ENCODE measurements around the gene GRB10. TPM values are rescaled to one million over a fixed set of nuclear protein-coding genes. Genes with fewer than 3 reads are reported as not detected.
A peak's percentile ranks its signal among the peaks of the same experiment; 100 is the strongest.

The GRB10 gene
- total and polyA plus RNA-seq, 5 donors from 2014 or later = 0.25 to 2.3 TPM; not detected in 3

DNA sequence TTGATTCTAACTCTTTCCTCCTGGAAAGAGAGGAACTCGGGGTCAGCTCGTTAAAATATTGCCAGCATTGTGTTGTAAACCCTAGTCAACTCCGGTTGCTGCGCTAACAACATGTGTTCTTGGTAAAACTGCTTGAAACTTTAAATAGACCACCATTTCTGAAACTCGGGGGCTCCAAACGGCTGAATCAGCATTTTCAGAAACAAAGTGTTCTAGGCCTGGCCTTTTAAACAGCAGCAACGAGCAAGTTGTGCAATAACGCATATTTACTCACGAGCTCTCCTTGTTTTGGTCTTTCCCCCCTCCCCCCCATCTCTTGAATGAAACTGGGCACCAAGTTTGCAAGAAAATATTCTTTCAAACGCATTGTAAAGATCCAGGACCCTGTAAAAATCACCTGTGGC lies 9.2 kb upstream of the GRB10 start:
- H3K4me1 Mint-ChIP-seq = peaks cover 0 to 8% (median 3%) of the 10 kb centered on the region in 4 donors
- peaks cover 74% of the 10 kb centered on the region for H3K27me3 Mint-ChIP-seq

DNA sequence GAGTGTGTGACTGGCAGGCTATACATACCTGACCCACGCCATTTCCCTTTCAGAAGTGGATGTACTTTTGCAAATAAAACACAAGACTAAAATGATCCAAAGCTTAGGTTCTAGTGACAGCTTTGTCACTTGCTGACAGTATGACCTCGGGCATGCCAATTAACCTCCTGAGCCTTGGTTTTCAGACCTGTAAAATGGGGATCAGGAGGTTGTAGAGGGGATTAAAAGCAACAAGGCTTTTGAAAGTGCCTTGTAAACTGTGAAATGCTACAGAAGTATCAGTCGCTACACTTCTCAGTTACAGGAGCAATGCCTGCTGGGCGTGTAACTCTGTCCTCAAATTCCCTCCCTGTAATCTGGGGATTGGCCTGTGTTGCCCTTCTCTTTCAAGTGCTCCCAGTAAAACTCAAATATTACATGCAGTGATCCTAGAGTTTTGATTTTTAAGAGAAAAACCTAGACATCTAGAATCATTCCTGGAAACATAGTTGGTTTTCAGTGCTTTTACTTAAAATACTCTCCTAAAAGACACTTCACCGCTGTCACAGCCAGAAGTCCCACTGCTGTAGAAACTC lies 8.8 kb upstream of the GRB10 start:
- Histone ChIP-seq H3K9me3 (ENCODE audit: control insufficient read depth in 2 of 2, low read length in 2 of 2) (peaks cover 3 to 4% of the 10 kb centered on the region in 2 experiments), H3K27me3 (ENCODE audit: control insufficient read depth, insufficient read depth, low read length) (peaks cover 32% of the 10 kb centered on the region), H3K4me1 (ENCODE audit: control insufficient read depth, insufficient read depth, low read length, poor library complexity, severe bottlenecking) (no peaks in the 10 kb centered on the region), H3K4me3 (ENCODE audit: low read depth, low read length) (no peak overlapping the region), H3K27ac (ENCODE audit: insufficient read depth, low read length, poor library complexity, severe bottlenecking) (no peak overlapping the region), H3K36me3 (ENCODE audit: control insufficient read depth, insufficient read depth, low read length) (no peaks in the 10 kb centered on the region)
- Mint-ChIP-seq H3K27me3 (peaks cover 77% of the 10 kb centered on the region), H3K4me1 (peaks cover 0 to 8% (median 3%) of the 10 kb centered on the region in 4 donors), H3K9me3 (peaks cover 0 to 22% (median 0%) of the 10 kb centered on the region in 7 donors), H3K27ac (no peak overlapping the region), H3K36me3 (no peaks in the 10 kb centered on the region), H3K4me3 (no peak overlapping the region)
- ATAC-seq (ENCODE audit: low read depth in 2 of 2) (no peak), DNase-seq (no peak)

More for the DNA sequence above, 9.2 kb upstream of the GRB10 start:
- no peak for DNase-seq
- Histone ChIP-seq H3K36me3 (ENCODE audit: control insufficient read depth, insufficient read depth, low read length) (no peaks in the 10 kb centered on the region), H3K4me1 (ENCODE audit: control insufficient read depth, insufficient read depth, low read length, poor library complexity, severe bottlenecking) (no peaks in the 10 kb centered on the region), H3K9me3 (ENCODE audit: control insufficient read depth in 2 of 2, low read length in 2 of 2) (peaks cover 3 to 4% of the 10 kb centered on the region in 2 experiments), H3K27ac (ENCODE audit: insufficient read depth, low read length, poor library complexity, severe bottlenecking) (no peak overlapping the region), H3K27me3 (ENCODE audit: control insufficient read depth, insufficient read depth, low read length) (peaks cover 32% of the 10 kb centered on the region), H3K4me3 (ENCODE audit: low read depth, low read length) (no peak overlapping the region)
- H3K4me3 Mint-ChIP-seq = peak overlapping the region in 3 of 4 donors; percentile 54 to 81 (median 74)
- H3K27ac Mint-ChIP-seq = no peak overlapping the region
- H3K36me3 Mint-ChIP-seq = no peaks in the 10 kb centered on the region
- ATAC-seq (ENCODE audit: low read depth in 2 of 2) = no peak
- peaks cover 0 to 19% (median 0%) of the 10 kb centered on the region in 7 donors for H3K9me3 Mint-ChIP-seq

DNA sequence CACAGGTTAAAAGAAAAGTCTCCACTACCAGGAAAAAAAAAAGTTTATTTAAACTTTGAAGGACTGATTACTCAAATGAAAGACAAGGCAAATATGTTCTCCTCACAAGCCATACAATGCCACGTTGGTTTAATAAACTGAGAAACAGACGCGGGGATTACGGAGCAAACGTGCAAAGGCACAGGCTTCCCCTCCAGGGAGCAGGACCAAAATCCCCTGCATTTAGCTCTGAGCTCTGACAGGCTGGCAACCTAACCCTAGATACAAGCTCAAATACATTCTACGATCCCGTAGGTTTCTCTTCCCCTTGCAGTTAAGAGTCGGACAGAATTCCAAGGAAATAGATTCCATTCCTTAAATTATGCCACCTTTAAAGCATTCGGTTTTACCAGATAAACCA lies 7.7 kb upstream of the GRB10 start:
- no peak overlapping the region for H3K27ac ChIP-seq (ENCODE audit: insufficient read depth, low read length, poor library complexity, severe bottlenecking)
- H3K4me3 Mint-ChIP-seq = no peak overlapping the region

DNA sequence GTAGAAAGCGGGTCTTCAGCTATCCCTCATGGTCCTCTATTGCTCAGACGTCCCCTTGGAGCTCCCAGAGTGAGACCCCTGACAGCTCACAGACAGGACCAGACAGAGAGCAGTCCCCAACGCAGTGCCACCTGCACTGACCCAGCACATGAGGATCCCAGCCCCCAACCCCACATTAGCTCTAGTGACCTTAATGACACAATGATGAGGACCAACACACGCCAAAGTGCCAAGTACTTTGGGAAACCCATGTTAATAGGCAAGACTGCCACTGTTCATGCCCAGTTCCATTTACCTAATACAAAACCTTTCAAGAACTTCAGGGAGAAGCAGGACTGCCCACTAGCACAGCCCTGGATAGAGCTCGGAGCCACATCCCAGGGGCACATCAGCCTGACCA lies 5.7 kb upstream of the GRB10 start:
- Histone ChIP-seq H3K9me3 (ENCODE audit: control insufficient read depth in 2 of 2, low read length in 2 of 2) (peaks cover 3 to 4% of the 10 kb centered on the region in 2 experiments), H3K27me3 (ENCODE audit: control insufficient read depth, insufficient read depth, low read length) (peaks cover 20% of the 10 kb centered on the region), H3K27ac (ENCODE audit: insufficient read depth, low read length, poor library complexity, severe bottlenecking) (no peak overlapping the region), H3K4me3 (ENCODE audit: low read depth, low read length) (no peak overlapping the region), H3K4me1 (ENCODE audit: control insufficient read depth, insufficient read depth, low read length, poor library complexity, severe bottlenecking) (no peaks in the 10 kb centered on the region), H3K36me3 (ENCODE audit: control insufficient read depth, insufficient read depth, low read length) (no peaks in the 10 kb centered on the region)
- H3K9me3 Mint-ChIP-seq = peaks cover 0 to 22% (median 2%) of the 10 kb centered on the region in 7 donors
- no peak overlapping the region for H3K4me3 Mint-ChIP-seq
- H3K4me1 Mint-ChIP-seq = peaks cover 0 to 6% (median 5%) of the 10 kb centered on the region in 4 donors
- no peak overlapping the region for H3K27ac Mint-ChIP-seq
- H3K36me3 Mint-ChIP-seq = no peaks in the 10 kb centered on the region
- DNase-seq (no peak), ATAC-seq (ENCODE audit: low read depth in 2 of 2) (no peak)
- peaks cover 76% of the 10 kb centered on the region for H3K27me3 Mint-ChIP-seq

More for the DNA sequence above, 7.7 kb upstream of the GRB10 start:
- no peaks in the 10 kb centered on the region for H3K36me3 Mint-ChIP-seq
- DNase-seq = no peak
- H3K4me1 Mint-ChIP-seq = peaks cover 0 to 8% (median 3%) of the 10 kb centered on the region in 4 donors
- H3K27me3 Mint-ChIP-seq = peaks cover 78% of the 10 kb centered on the region
- no peak overlapping the region for H3K4me3 ChIP-seq (ENCODE audit: low read depth, low read length)
- ATAC-seq (ENCODE audit: low read depth in 2 of 2) = no peak
- no peaks in the 10 kb centered on the region for H3K36me3 ChIP-seq (ENCODE audit: control insufficient read depth, insufficient read depth, low read length)
- H3K27me3 ChIP-seq (ENCODE audit: control insufficient read depth, insufficient read depth, low read length) = peaks cover 29% of the 10 kb centered on the region
- peaks cover 0 to 22% (median 0%) of the 10 kb centered on the region in 7 donors for H3K9me3 Mint-ChIP-seq
- no peaks in the 10 kb centered on the region for H3K4me1 ChIP-seq (ENCODE audit: control insufficient read depth, insufficient read depth, low read length, poor library complexity, severe bottlenecking)
- peaks cover 3 to 4% of the 10 kb centered on the region in 2 experiments for H3K9me3 ChIP-seq (ENCODE audit: control insufficient read depth in 2 of 2, low read length in 2 of 2)
- no peak overlapping the region for H3K27ac Mint-ChIP-seq

DNA sequence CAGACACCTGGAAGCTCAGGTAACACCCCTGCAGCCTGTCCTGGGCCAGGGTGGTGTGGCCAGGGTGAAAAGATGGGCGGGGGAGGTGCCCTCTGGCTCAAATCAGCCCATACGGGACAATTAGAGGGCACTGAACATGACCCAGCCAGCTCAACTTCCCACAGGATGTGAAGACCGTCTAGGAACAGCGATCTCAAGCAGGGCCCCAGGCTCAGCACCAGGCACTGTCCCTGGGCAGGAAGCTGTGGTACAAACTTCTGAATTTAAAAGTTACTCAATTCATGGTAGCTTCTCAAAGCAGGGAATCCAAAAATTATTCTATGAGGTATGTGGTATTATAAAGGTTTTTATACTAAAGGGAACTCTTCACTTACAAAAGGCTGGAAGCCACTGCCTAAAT lies 5.1 kb upstream of the GRB10 start:
- Histone ChIP-seq H3K9me3 (ENCODE audit: control insufficient read depth in 2 of 2, low read length in 2 of 2) (peaks cover 3 to 4% of the 10 kb centered on the region in 2 experiments), H3K27me3 (ENCODE audit: control insufficient read depth, insufficient read depth, low read length) (peaks cover 20% of the 10 kb centered on the region), H3K4me1 (ENCODE audit: control insufficient read depth, insufficient read depth, low read length, poor library complexity, severe bottlenecking) (no peaks in the 10 kb centered on the region), H3K27ac (ENCODE audit: insufficient read depth, low read length, poor library complexity, severe bottlenecking) (no peak overlapping the region), H3K36me3 (ENCODE audit: control insufficient read depth, insufficient read depth, low read length) (no peaks in the 10 kb centered on the region), H3K4me3 (ENCODE audit: low read depth, low read length) (no peak overlapping the region)
- no peaks in the 10 kb centered on the region for H3K36me3 Mint-ChIP-seq
- DNase-seq = no peak
- peaks cover 82% of the 10 kb centered on the region for H3K27me3 Mint-ChIP-seq
- no peak for ATAC-seq (ENCODE audit: low read depth in 2 of 2)
- H3K27ac Mint-ChIP-seq = no peak overlapping the region
- peaks cover 0 to 12% (median 8%) of the 10 kb centered on the region in 4 donors for H3K4me1 Mint-ChIP-seq
- peaks cover 0 to 22% (median 2%) of the 10 kb centered on the region in 7 donors for H3K9me3 Mint-ChIP-seq
- H3K4me3 Mint-ChIP-seq = no peak overlapping the region

DNA sequence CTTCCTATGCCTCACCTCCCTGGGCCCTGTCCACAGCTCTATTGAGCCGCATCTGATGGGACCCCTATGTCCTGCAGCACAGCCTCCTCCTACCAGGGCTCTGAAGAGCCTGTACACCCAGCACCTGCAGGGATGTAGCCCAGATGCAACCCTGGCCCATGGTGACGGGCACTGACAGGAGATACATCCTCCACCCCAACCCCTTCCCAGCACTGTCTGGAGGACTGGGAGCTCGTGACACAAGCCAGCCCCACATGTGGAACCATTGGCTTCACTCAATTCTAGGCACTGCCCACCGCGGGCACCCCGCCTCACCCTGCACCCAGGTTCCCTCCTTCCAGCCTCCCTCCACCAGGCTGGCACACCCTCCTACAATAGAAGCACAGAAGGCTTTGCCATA lies 2.6 kb upstream of the GRB10 start:
- Histone ChIP-seq H3K9me3 (ENCODE audit: control insufficient read depth in 2 of 2, low read length in 2 of 2) (peaks cover 3 to 4% of the 10 kb centered on the region in 2 experiments), H3K36me3 (ENCODE audit: control insufficient read depth, insufficient read depth, low read length) (no peaks in the 10 kb centered on the region), H3K4me3 (ENCODE audit: low read depth, low read length) (no peak overlapping the region), H3K27me3 (ENCODE audit: control insufficient read depth, insufficient read depth, low read length) (peaks cover 13% of the 10 kb centered on the region), H3K4me1 (ENCODE audit: control insufficient read depth, insufficient read depth, low read length, poor library complexity, severe bottlenecking) (no peaks in the 10 kb centered on the region), H3K27ac (ENCODE audit: insufficient read depth, low read length, poor library complexity, severe bottlenecking) (no peak overlapping the region)
- Mint-ChIP-seq H3K36me3 (no peaks in the 10 kb centered on the region), H3K27ac (no peak overlapping the region), H3K9me3 (peaks cover 0 to 22% (median 2%) of the 10 kb centered on the region in 7 donors), H3K4me1 (peaks cover 0 to 18% (median 8%) of the 10 kb centered on the region in 4 donors), H3K4me3 (no peak overlapping the region), H3K27me3 (peaks cover 68% of the 10 kb centered on the region)
- DNase-seq (no peak), ATAC-seq (ENCODE audit: low read depth in 2 of 2) (no peak)

DNA sequence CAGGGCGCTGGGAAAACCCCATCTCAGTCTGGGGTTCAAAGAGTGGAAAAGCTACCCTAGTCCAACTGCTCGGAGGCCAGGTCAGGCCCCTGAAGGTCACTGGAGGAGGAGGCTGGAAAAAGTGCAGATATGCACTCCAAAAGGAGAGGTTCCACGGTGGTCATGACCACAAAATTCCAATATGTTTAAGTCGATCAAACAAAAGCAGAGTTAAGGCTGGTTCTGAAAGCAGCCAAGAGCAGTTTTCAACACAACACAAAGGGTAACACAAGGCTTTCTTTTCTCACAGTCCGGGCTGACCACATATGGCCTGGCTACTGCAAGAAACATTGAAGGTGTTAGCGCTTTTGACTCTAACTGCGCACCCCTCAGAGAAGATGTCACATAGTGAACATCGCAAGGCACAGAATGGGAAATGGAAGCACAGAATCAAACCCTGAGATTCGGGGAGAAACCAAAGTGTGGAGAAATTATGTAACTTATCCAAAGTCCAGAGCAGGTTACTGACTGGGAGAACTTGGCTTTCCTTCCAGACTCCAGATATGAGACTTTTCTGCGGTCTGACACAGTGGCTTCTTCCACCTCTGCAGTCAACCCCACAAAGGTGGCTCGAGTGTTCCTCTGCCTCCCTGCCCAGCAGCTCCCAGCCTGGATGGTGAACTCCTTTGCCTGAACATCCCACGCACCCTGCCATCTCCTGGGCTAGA lies 1.3 kb upstream of the GRB10 start:
- Histone ChIP-seq H3K4me1 (ENCODE audit: control insufficient read depth, insufficient read depth, low read length, poor library complexity, severe bottlenecking) (no peaks in the 10 kb centered on the region), H3K9me3 (ENCODE audit: control insufficient read depth in 2 of 2, low read length in 2 of 2) (peaks cover 3 to 4% of the 10 kb centered on the region in 2 experiments), H3K27me3 (ENCODE audit: control insufficient read depth, insufficient read depth, low read length) (peaks cover 10% of the 10 kb centered on the region), H3K4me3 (ENCODE audit: low read depth, low read length) (no peak overlapping the region), H3K27ac (ENCODE audit: insufficient read depth, low read length, poor library complexity, severe bottlenecking) (no peak overlapping the region), H3K36me3 (ENCODE audit: control insufficient read depth, insufficient read depth, low read length) (no peaks in the 10 kb centered on the region)
- peaks cover 70% of the 10 kb centered on the region for H3K27me3 Mint-ChIP-seq
- no peak for DNase-seq
- no peaks in the 10 kb centered on the region for H3K36me3 Mint-ChIP-seq
- no peak for ATAC-seq (ENCODE audit: low read depth in 2 of 2)
- no peak overlapping the region for H3K27ac Mint-ChIP-seq
- H3K4me3 Mint-ChIP-seq = no peak overlapping the region
- H3K9me3 Mint-ChIP-seq = peaks cover 0 to 18% (median 2%) of the 10 kb centered on the region in 7 donors
- peaks cover 0 to 18% (median 8%) of the 10 kb centered on the region in 4 donors for H3K4me1 Mint-ChIP-seq
